Neural cell (in vitro differentiated cells): ENCODE results near the gene GDPD5. TPM values are rescaled to one million over a fixed set of nuclear protein-coding genes. Genes with fewer than 3 reads are reported as not detected.

Source experiments
- H2AFZ ChIP-seq: fragments of 200-600, 300-800 bp; sonication (generic), shearing (Covaris generic); 2 replicates; pipeline ENCODE4 v1.6.0; 2014; ENCODE audit warnings: low read depth, mild to moderate bottlenecking, antibody characterized with exemption, low read length, moderate library complexity
- H3F3A ChIP-seq: fragments of 200-600 bp; shearing (Covaris generic); 2 replicates; pipeline ENCODE4 v1.6.1; 2016; ENCODE audit warnings: mild to moderate bottlenecking, moderate library complexity, mixed read lengths, antibody characterized with exemption, low read length; ENCODE audit not compliant: insufficient read depth, poor library complexity, severe bottlenecking
- H3K27ac ChIP-seq: fragments of 200-600, 300-800 bp; sonication (generic), shearing (Covaris generic); 2 replicates; pipeline ENCODE4 v1.5.1; 2014; ENCODE audit warnings: mild to moderate bottlenecking, low read length, moderate library complexity
- H3K27me3 ChIP-seq: fragments of 300-800, 200-600 bp; sonication (generic), shearing (Covaris generic); 2 replicates; pipeline ENCODE4 v1.6.0; 2014; ENCODE audit warnings: mild to moderate bottlenecking, low read depth, low read length, moderate library complexity; ENCODE audit not compliant: insufficient read depth
- H3K36me3 ChIP-seq: fragments of 300-800, 200-600 bp; sonication (generic), shearing (Covaris generic); 2 replicates; pipeline ENCODE4 v1.5.1; 2014; ENCODE audit warnings: mild to moderate bottlenecking, antibody characterized with exemption, low read length, moderate library complexity; ENCODE audit not compliant: insufficient read depth
- H3K4me2 ChIP-seq: fragments of 300-800, 200-600 bp; sonication (generic), shearing (Covaris generic); 2 replicates; pipeline ENCODE4 v1.6.0; 2014; ENCODE audit warnings: mild to moderate bottlenecking, low read length
- H3K4me3 ChIP-seq: fragments of 300-800, 200-600 bp; sonication (generic), shearing (Covaris generic); 2 replicates; pipeline ENCODE4 v1.5.1; 2014; ENCODE audit warnings: mild to moderate bottlenecking, low read length, moderate library complexity
- H3K79me2 ChIP-seq: fragments of 200-600 bp; shearing (Covaris generic); replicated peaks from 2 replicates; pipeline ENCODE4 v1.6.0; 2014; ENCODE audit warnings: mild to moderate bottlenecking, low read length, moderate library complexity; ENCODE audit not compliant: insufficient read depth
- H3K9ac ChIP-seq: fragments of 300-800, 200-600 bp; sonication (generic), shearing (Covaris generic); 2 replicates; pipeline ENCODE4 v1.6.1; 2016; ENCODE audit warnings: mild to moderate bottlenecking, low read length, mixed read lengths
- H3K9me2 ChIP-seq: fragments of 200-600 bp; shearing (Covaris generic); 2 replicates; pipeline ENCODE4 v1.6.1; 2016; ENCODE audit warnings: mild to moderate bottlenecking, low read length, mixed read lengths; ENCODE audit not compliant: insufficient read depth
- H3K9me3 ChIP-seq: fragments of 200-600, 300-800 bp; sonication (generic), shearing (Covaris generic); 2 replicates; pipeline ENCODE4 v1.6.1; 2016; ENCODE audit warnings: mild to moderate bottlenecking, mixed run types, low read length, moderate library complexity, mixed read lengths
- H4K20me1 ChIP-seq: fragments of 200-600 bp; shearing (Covaris generic); 2 replicates; pipeline ENCODE4 v1.6.1; 2016; ENCODE audit warnings: mild to moderate bottlenecking, mixed run types; ENCODE audit not compliant: insufficient read depth
- CTCF ChIP-seq: fragments of 450-650 bp; IDR thresholded peaks from 2 replicates; pipeline ENCODE4 v1.5.1; 2014; ENCODE audit warnings: antibody characterized with exemption, mild to moderate bottlenecking, moderate library complexity; ENCODE audit not compliant: poor library complexity, severe bottlenecking
- EP300 ChIP-seq: fragments of 450-650 bp; conservative IDR thresholded peaks from 2 replicates; pipeline ENCODE4 v1.6.1; 2014; ENCODE audit warnings: antibody characterized with exemption, mild to moderate bottlenecking, moderate library complexity; ENCODE audit not compliant: poor library complexity, severe bottlenecking
- EZH2 ChIP-seq: fragments of 200-600, 300-800 bp; shearing (Covaris generic), sonication (generic); IDR thresholded peaks from 2 replicates; pipeline ENCODE4 v1.6.1; 2014; ENCODE audit warnings: antibody characterized with exemption, low read length, borderline replicate concordance, mild to moderate bottlenecking; ENCODE audit not compliant: insufficient read depth, poor library complexity, severe bottlenecking
- MXI1 ChIP-seq: fragments of 450-650 bp; conservative IDR thresholded peaks from 2 replicates; pipeline ENCODE4 v1.6.1; 2014; ENCODE audit warnings: antibody characterized with exemption, mild to moderate bottlenecking; ENCODE audit not compliant: poor library complexity, severe bottlenecking
- POLR2AphosphoS5 ChIP-seq: IDR thresholded peaks from 2 replicates; pipeline ENCODE4 v1.6.1; 2012
- RAD21 ChIP-seq: fragments of 450-650 bp; conservative IDR thresholded peaks from 2 replicates; pipeline ENCODE4 v1.6.1; 2014; ENCODE audit warnings: antibody characterized with exemption, mild to moderate bottlenecking, moderate library complexity
- REST ChIP-seq: IDR thresholded peaks from 2 replicates; pipeline ENCODE4 v1.6.1; 2012; ENCODE audit warnings: borderline replicate concordance
- SMC3 ChIP-seq: fragments of 450-650 bp; conservative IDR thresholded peaks from 2 replicates; pipeline ENCODE4 v1.6.1; 2014; ENCODE audit warnings: antibody characterized with exemption, mild to moderate bottlenecking, moderate library complexity; ENCODE audit not compliant: poor library complexity
- TAF1 ChIP-seq: IDR thresholded peaks from 2 replicates; pipeline ENCODE4 v1.6.1; 2012; ENCODE audit warnings: low read depth
- polyA plus RNA-seq: library from polyadenylated mRNA; depleted of rRNA; stranded (reverse); fragments of >200 nt; gene quantifications from 2 replicates; pipeline ENCODE4 v1.2.3, GENCODE V29; 2014

Gene GDPD5
- polyA plus RNA-seq, 1 donor from 2014 or later: 19.2 TPM

DNA sequence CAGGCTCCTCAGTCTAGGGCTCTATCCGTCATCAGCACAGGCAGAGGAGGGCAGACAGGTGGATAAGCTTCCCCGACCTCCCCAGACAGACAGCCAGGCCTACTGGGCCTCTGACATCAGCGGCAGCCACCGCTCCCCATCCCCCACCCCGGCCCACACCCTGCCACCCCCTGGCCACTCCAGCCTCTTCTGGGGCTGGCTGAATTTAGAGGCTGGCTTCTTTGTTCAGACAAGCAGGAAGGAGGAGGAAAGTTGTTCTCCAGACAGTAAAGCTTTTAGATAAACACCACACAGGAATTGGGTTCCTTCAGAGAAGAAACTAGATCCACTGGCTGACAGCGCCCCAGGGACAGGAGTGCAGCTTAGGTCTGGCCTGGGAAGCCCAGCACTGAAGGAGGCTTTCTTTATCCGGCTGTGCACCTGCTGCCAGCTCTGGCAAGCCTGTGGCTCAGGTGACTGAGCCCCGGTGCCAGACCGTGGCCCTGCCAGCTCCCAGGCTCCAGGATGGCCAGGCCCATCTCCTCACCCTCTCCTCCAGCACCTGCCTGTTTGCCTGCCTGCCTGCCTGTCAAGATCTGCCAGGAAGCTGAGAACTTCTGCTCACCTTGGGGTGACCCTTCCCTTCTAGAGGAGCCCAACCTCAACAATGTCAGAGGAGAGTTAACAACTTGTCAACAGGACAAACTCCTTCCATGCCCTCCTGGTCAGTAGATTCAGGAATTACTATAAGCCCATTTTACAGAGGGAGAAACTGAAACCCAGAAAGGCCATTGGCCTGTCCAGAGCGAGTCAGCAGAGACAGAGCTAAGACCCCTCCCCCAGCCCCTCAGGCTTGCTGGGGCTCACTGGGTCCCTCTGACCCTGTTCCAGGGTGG is 48.8 kb downstream of the GDPD5 start:
- no peak overlapping the region for H3K27ac ChIP-seq
- H4K20me1 ChIP-seq: no peaks in the 10 kb centered on the region
- no peak overlapping the region for H3K4me2 ChIP-seq
- no peaks in the 10 kb centered on the region for H3K36me3 ChIP-seq
- no peak overlapping the region for H3K9ac ChIP-seq
- no peaks in the 10 kb centered on the region for H3K9me3 ChIP-seq
- no peaks in the 10 kb centered on the region for H3K27me3 ChIP-seq
- H3K79me2 ChIP-seq: no peaks in the 10 kb centered on the region
- no peak overlapping the region for H2AFZ ChIP-seq
- TF ChIP-seq MXI1: no peak
- no peak for TF ChIP-seq SMC3
- TF ChIP-seq TAF1: no peak
- TF ChIP-seq REST: no peak
- TF ChIP-seq RAD21: no peak
- TF ChIP-seq EP300: no peak
- no peak for TF ChIP-seq CTCF
- TF ChIP-seq EZH2: no peak
- no peak for TF ChIP-seq POLR2AphosphoS5
- H3F3A ChIP-seq: no peaks in the 10 kb centered on the region
- H3K9me2 ChIP-seq: no peaks in the 10 kb centered on the region
- H3K4me3 ChIP-seq: no peak overlapping the region

DNA sequence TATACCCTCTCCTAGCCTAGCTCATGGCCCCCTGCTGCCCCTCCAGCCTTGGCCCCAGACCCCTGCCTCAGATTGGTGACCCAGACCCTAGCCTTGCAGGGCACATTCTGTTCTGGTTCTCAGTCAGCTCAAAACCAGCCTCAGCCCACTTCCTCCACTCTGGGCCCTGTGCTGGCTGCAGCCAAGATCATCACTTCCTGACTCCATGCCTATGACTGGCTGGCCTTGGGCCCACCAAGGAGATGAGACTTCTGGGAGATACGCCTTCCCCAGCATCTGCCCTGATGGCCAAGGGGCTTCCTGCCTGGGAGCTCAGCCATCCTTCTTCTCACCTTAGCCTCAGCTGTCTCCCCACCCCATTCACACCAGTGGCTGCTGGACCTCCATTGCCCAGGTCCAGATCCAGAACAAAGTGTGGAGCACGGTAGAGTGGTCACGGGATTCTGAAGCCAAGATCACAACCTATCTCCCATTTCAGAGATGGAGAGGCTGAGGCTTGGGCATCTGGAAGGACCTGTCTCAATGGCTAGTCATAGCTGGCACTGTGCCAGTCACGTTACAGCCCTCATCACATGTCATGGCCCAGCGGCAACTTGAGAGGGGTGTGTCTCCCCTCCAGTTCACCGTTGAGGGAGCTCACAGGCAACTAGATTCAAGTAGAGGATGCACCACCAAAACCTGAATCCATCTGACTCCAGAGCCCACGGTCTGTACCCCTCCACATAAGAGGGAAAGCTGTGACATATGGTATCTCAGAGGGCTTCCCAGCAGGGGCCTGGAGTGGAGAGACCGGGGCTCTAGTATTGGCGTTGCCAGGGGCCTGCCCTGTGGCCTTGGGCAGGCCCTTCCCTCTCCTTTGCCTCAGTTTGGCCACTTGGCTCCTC is 49.7 kb downstream of the GDPD5 start:
- Histone ChIP-seq H3K27ac (no peak overlapping the region), H2AFZ (no peak overlapping the region), H3K27me3 (no peaks in the 10 kb centered on the region), H3K36me3 (no peaks in the 10 kb centered on the region), H4K20me1 (no peaks in the 10 kb centered on the region), H3K4me3 (no peak overlapping the region), H3K9ac (no peak overlapping the region), H3K79me2 (no peaks in the 10 kb centered on the region), H3K9me3 (no peaks in the 10 kb centered on the region), H3K9me2 (no peaks in the 10 kb centered on the region), H3K4me2 (no peak overlapping the region), H3F3A (no peaks in the 10 kb centered on the region)
- TF ChIP-seq EP300 (no peak), REST (no peak), POLR2AphosphoS5 (no peak), MXI1 (no peak), SMC3 (no peak), CTCF (no peak), EZH2 (no peak), TAF1 (no peak), RAD21 (no peak)
